Measurements from ENCODE around the gene RSPH1.

RSPH1 gene

DNA sequence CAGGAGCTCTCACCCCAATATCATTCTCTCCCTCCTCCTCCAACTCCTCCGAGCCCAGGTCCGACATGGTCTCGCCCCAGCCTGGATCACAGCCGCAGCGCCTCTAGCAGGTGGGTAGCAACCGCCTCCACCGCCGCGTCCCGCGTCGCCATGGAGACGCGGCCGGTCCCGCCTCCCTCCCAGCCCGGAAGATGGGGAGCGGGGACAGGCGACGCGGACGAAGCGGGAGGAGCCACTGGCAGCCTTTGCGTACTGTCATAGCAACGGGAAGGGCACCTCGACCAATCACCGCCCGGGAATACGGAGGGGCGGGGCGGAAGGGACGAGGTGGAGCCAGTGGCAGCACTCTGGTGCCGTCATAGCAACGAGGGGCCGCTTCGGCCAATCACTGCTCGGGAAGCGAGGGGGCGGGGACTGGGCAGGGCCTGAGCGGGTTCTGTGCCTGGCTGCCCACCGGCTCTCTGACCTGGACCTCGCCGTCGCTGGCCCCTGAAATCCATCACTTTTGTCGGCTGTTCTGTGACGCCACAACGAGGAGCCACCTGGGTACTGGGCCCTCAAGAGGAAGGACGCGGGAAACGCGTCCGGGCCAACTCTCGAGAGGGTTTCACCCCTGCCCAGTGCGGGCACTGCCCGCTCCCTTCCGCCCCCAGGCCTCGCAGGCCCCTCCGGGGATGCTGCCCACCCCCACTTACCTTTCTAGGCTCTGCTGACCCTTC lies at the start of gene RSPH1:
Gene RSPH1 (minus strand): TSS at position 105 of the 719 bp plus-strand sequence. CDS start 38 bp downstream, at position 67.
- peak; percentile 99 for DNase-seq (ENCODE audit: low read depth)

DNA sequence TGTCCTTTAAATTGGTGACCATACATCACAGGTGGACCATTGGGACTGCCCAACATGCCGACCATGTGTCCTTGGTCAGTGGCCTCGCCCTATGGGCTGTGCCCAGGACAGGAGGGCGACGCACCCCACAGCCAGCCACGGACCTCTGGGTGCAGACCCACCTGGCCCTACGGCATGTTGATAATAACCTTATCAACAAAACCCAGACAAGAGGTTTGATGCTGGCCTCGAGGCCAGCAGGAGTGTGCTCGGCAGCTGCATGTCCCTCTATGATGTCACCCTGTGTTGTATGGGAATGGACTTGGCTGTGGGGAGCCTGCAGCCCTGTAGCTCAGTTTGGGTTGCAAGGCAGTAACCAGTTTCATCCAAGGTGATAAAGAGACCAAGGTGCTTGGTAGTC lies 49.7 kb upstream of the RSPH1 start:
- DNase-seq (ENCODE audit: low read depth): no peak

DNA sequence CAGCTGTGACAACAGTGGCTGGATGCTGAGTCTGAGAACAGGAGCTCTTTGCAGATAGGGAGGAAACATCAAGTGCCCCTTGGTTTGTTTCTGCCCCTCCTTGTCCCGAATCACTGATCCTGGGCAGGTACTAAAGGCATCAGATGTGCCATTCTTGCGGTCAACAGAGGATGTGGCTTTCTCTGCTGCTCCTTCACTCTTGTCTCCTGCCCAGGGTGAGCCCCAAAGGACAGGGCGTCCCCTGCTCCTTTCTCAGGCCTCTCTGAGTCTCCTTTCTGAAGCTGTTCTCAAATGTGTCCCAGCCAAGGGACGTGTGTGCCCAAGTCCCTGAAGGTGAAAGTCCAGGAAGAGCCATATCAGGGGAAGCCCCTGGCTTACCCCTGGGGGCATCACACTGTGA lies 49.3 kb upstream of the RSPH1 start:
- DNase-seq (ENCODE audit: low read depth): no peak

DNA sequence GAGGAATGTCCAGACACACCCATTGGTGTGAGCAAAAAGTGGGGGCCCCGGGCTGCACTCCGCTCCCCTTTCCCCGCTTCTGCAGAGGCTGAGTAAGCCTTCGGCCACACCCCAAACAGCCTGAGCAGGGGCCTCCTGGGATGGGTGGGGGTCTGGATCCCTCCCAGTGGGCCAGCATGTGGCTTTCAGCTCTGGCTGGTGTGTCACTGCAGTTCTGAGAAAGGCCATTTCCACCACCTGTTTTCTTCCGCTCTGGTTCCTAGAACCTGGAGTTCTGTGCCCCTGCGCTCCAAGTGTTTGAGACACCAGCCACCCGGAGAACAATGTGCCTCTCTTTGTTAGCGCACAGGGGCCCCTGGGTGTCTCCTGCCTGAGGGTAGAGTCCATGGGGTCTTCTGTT lies 48.5 kb upstream of the RSPH1 start:
- no peak for DNase-seq (ENCODE audit: low read depth)

DNA sequence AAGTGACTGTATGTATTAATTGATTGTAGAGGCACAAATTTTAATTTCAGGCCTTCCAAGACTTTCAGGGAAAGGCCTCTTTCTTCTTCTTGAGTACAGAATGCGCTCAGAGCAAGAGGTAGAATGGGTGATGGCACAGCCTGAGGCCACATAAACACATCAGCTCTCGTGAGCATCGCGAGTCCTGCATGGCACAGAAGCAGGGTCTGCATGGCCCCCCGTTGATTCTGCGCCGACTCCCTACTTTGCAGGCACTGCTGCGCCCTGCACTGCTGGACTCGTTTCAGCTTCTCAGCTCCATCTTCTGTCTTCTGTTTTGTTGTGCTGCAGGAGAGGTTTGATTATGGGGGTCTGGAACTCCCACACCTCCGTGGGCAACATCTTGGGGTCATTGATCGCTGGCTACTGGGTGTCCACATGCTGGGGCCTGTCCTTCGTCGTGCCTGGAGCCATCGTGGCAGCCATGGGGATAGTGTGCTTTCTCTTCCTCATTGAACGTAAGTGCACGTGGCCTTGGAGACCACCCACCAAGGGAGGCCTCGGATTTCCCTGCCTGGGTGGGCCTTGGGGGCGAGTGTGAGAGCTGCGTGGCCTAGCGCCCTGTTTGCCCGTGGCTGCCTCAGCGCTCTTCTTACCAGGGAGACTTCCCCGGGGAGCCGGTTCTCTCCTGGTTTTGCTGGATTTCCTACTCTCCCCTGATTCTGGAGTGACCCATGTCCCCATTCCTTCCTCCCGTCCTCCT lies 47.3 kb upstream of the RSPH1 start:
- DNase-seq (ENCODE audit: low read depth): no peak

DNA sequence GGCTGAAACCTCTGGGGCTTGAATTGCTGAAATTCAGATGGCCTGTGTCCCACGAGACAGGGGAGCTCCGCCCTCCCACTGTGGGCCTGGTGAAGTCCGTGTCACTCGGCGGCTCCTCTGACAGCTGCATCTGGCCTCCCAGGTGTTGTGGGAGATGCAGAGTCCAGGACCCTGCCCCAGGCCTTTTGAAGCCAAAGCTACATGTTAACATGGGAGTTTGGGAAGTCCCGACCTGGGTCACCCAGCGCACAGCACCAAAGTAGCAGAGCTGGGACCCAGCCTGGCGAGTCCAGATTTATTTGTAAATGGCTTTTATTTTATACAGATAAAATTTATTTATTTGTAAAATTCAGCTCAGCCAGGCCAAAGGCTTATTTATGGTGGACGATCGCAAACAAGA lies 46.6 kb upstream of the RSPH1 start:
- no peak for DNase-seq (ENCODE audit: low read depth)

DNA sequence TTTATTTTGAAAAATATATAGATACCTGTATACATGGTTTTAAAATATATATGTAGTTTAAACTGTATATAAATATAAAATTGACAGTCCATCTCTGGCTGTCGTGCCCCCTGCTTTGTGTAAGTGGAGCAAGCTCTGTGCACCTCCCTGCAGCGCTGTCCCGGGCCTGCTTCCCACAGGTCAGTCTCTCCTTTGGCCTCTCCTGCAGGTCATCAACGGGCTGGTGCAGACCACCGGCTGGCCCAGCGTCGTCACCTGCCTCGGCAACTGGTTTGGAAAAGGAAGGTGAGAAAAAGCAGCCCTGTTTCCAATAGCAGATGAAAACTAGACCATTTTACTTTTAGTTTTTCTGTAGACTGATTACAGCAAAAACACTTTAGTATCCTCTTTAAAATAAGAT lies 46.2 kb upstream of the RSPH1 start:
- no peak for DNase-seq (ENCODE audit: low read depth)

DNA sequence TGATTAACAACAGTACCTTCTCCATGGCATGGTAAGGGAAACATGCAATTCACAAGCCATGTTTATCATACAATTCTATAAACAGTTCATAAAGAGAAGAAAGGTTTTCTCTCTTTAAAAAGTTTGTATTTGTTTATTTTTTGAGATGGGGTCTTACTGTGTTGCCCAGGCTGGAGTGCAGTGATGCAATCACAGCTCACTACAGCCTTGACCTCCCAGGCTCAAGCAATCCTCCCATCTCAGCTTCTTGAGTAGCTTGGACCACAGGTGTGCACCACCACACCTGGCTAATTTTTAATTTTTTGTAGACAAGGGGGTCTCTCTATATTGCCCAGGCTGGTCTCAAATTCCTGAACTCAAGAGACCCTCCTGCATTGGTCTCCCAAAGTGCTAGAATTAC lies 45.6 kb upstream of the RSPH1 start:
- DNase-seq (ENCODE audit: low read depth): no peak

DNA sequence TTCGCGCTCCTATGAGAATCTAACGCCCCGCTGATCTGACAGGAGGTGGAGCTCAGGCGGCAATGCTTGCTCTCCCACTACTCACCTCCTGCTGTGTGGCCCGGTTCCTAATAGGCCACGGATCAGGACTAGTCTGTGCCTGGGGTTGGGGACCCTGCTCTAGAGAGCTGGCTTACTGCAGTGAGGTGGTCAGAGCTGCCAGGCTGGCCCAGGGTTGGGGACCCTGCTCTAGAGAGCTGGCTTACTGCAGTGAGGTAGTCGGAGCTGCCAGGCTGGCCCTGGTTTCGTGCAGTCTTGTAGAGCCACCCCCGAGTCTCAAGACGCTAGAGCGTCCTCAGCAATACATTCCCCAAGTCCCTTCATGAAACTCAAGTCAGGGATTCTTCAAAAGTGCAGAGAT lies 45.1 kb upstream of the RSPH1 start:
- DNase-seq (ENCODE audit: low read depth): no peak

DNA sequence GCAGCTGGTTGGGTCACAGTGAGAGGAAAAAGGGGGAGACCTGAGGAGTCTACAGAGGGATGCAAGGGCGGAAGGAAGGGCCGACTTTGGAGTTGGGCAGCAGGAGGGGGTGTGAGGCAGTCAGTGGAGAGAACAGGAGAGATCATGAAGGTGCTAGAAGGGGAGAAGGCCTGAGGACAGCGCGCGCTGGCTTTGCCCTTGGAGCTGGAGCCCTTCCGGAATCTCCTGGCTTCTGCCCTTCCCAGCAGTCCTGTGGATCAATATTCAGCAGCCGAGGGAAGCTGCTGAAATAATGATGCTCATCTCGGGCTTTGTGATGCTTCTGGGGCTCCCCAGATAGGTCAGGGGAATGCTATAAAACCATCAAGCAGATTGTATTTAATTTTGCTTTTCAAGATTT lies 44.4 kb upstream of the RSPH1 start:
- no peak for DNase-seq (ENCODE audit: low read depth)

DNA sequence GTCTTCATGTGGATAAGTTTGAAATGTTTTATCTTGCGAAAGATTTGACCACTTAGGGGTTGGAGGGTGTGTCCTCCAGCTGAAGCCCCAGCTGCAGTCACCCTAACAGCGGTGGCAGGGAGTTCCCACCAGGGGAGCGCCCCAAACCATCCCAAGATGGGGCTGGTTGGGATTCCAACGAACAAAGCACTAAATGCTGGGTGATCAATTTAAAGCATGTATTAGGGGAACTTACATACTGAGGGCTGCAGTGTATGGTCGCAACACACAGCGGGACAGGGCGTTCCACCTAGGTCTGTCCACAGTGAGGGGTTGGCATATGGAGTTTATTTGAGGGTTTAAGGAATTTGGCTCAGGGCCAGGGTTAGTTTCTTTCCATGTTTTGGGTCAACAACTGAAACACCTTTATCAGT lies 43.9 kb upstream of the RSPH1 start:
- DNase-seq (ENCODE audit: low read depth): no peak

DNA sequence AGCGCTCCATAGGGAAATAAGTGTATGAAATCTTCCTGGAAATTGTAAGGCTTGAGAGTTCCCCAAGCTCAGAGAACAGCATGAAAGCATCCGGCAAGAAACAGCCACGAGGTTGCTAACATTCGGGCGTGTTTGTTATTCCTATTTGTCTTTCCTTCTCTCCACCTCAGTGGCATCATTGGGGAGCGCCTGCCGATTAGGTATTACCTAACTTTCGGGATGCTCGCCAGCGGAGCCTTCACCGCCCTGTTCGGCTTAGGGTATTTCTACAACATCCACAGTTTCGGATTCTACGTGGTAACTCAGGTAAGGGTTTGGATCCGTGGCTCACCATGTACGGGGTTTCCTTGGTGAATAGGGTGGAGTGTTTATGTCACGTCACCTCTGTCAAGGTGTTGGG lies 43.3 kb upstream of the RSPH1 start:
- DNase-seq (ENCODE audit: low read depth): no peak

DNA sequence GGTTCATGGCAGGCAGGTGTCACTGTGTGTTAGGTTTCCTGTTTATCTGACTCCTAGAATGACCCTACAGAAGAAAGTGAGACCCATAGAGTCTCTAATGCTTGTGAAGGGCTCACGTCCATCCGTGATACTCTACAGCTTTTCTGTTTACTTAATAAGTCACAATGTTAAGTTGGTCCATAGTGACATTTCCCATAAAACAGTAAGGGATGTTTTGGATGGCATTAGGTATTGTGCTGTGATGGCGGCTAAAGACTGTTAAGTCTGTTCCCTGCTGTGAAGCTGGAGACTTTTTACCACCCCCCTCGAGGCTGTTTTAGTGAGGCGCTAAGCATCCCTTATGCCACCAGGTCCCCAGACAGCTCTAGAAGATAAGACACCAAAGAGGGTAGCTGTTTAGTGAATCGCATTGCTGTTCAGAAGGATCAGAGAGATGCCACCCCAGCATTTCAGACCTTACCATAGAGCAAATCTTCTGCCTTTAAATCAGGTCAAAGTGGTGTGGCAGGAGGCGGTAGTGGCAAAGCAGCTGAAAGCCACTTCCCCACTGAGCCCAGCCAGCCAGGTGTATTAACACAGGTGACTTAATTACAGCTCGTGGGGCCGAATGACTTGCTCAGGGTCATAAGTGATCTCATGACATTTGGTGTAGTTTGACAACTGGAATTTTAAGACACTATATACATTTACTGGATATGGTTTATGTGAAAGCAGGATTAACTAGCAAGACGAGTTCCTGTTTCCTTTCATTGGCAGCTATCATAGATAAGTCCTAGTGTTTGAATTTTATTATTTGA lies 42.7 kb upstream of the RSPH1 start:
- no peak for DNase-seq (ENCODE audit: low read depth)

DNA sequence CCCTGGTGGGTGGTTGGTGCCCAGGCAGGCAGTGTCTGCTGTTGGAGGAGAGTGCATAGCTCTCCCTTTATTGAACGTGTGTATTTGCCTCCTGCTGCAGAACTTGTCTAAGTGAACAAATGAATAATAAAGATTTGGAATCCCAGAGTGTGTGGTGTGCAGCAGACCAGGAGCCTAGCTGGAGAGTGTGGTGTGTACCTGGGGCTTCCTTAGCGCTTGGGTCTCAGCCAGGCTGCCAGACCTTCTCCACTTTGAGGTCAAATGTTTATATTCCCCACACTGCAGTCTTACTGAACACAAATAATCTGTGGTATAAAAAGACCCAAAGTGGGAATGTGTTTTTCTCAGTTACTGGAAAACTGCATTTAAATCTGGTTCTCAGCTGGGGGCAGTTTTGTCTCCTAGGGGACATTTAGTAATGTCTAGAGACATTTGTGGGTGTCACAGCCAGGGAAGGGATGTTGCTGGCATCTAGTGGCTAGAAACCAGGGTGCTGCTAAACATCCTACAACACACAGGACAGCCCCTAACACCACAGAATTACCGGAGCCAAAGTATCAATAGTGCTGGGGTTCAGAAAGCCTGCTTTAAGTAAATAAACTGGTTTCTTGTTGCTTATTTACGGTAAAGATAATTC lies 41.2 kb upstream of the RSPH1 start:
- DNase-seq (ENCODE audit: low read depth): no peak

DNA sequence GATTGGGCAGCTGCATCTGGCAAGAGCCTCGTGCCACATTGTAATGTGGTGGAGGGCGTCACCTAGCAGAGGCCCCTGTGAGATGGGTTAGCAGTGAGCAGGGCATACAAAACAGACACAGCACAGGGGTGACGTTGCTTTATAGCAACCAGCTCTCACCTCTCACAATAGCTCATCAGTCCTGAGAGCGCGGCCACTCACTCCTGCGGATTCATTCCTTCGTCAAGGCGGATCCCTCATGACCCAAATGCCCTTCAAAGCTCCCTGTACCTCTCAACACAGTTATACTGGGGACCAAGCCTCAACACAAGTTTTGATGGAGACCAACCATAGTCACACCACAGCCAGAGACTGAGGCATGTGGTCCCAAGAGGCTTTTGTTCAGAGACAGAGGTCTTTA lies 40.6 kb upstream of the RSPH1 start:
- DNase-seq (ENCODE audit: low read depth): no peak

DNA sequence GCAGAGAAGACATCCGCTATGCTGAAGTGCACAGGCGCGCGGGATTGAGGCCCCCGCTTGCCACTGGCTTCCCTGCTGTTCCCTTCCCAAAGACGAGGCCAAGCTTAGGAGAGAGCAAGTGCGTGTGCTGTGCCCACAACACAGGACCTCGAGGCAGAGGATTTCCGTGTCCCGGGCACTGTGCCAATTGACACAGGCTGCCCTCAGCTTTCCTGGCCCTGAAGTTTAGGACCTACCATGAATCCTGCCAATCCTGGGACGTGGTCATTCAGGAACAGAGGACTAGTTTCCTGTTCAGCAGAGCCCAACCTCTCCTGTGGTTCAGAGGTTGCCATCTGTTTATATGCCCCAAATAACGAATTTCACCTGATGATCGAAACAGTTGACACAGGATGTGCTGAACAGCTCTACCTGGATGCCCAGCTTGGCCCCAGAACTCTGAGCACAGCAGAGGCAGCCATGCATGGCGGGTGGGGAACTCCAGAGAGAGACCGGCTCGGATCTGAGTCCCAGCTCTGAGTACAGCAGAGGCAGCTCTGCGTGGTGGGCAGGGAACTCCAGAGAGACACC lies 39.7 kb upstream of the RSPH1 start:
- no peak for DNase-seq (ENCODE audit: low read depth)

DNA sequence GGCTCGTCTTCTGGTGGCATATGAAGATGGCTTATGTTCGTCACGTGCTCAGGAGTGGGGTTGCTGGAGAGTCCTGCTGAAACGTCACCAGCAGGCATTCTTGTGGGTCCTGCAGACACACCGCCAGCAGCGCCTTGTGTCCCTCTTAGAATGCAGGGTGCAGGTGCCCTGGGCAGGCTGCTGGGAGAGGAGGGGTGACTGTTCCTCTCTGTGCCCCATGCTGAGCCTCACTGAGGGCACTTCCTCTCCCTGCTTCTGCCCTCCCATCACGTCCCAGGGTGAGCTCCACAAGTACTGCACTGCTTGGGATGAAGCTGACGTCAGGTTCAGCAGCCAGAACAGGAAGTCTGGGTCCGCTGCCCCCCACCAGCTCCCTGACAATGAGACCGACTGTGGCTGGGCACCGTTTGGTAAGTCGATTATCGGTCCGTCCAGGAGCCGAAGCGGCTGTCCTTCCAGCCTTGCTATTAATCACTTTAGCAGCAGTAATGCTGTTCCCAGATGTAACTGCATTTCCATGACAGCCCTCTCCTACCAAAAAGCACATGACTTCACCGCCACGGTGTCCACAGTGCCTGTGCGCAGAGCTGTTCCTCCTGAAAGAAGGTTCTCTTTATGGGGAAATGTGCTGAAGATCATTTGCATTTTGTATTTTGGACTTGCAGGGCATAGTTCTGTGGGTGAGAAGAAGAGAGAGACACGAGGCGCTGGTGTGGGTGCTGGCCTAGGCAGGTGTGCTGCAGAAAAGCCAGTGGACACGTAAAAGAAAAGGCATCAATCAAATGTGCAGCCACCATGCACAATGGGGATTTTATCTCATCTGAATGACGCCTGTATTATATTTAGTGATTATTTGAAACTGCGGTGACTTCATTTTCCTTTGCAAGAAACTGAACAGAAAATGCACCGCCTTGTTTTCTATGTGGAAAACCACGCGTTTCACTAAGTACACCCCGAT lies 38.7 kb upstream of the RSPH1 start:
- no peak for DNase-seq (ENCODE audit: low read depth)

DNA sequence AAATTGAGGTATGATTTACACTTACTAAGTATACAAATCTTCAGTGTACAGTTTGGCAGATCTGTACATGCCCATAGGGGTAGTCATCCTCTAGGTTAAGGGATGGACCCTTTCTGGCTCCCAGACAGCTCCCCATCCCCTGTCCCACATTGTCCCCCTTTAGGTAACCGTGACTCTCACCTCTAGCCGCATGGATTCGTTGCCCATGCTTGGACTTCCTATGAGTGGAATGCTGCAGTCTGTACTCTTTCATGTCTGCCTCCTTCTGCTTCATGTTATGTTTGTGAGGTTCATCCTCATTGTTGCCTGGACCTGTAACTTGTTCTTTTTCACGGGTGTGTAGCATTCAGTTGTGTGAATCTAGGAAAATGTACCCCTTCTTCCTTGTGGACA lies 37.9 kb upstream of the RSPH1 start:
- DNase-seq (ENCODE audit: low read depth): no peak

DNA sequence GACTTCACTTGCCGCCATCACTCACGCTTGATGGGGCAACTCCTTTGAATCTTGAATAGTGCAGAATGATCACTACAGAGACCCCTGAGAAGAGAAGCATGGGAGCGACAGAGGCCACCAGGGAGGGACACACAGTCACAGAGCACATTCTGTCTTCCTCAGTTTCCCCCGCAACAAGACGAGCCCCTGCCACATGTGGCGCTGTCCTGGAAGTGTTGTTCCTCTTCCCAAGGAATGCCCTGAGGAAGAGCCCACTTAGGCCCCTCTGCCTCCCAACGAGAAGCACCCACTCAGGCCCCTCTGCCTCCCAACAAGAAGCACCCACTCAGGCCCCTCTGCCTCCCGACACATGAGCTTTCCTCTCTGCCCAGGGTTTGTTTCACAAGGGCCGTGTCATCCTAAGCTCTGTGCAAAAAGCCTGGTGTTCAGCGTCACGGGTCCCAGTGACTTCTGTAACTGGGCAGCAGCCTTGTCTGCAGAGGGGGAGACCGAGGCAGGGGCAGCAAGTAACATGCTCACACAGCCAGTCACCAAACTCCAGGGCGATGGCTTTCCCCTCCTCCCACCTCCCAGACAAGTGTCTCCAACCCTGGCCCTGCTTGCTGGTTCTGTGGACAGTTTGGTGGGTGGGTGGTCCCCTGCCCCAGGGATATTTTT lies 37.4 kb upstream of the RSPH1 start:
- no peak for DNase-seq (ENCODE audit: low read depth)

DNA sequence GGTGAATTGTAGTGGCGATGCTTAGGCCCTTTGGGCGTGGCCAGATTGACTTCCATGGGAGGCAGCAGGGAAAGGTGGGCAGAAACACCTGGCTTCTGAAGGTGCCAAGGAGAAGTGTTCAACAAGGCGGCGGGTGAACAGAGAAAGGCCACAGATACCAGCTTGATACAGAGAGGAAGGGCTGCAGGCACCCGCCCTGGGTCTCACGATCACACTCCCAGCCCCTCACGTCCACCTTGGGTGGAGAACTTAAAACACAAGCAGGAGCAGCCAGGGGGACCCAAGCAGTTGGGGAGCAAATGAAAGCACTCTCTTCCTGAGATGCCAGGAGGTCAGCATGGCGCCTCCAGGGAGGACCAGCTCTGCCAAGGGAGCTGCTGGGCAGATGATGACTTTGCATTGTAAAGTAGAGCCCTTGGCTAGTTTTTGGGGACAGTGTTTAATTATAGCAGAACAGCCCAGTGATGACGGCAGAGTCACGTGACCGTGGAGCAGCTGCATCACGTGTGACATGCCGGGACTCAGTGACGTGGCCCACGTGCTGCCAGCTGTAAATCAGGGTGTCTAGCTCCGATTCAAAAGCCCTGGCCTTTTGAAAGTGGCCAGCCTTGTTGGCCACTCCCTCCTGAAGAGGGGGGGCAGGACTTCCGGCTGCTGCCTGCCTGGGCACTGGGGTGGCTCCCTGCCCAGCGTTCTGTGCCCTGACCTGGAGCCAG lies 36.6 kb upstream of the RSPH1 start:
- no peak for DNase-seq (ENCODE audit: low read depth)

Data from stimulated activated CD4-positive, alpha-beta T cell treated with anti-CD3 and anti-CD28 coated beads, Interleukin-2, amount 100 ng/mL, for 4 hours (primary cell).